Uterus (tissue), 2 donors: Measurements from ENCODE around the gene SNTB2.

Source experiments
- CTCF ChIP-seq, 4 experiments: fragments of 200-600 bp in 2 of 4; fragments of 450-650 bp in 2 of 4; sonication (generic) in 2 of 4; IDR thresholded peaks; one replicate each; pipeline ENCODE4 v1.5.1; 2016 to 2019; ENCODE audit warnings: antibody characterized with exemption in 4 of 4, mild to moderate bottlenecking in 2 of 4, moderate library complexity in 1 of 4
- POLR2A ChIP-seq, 2 donors: fragments of 450-650 bp; IDR thresholded peaks; one replicate each; pipeline ENCODE4 v1.6.1; 2016; ENCODE audit warnings: antibody characterized with exemption in 2 of 2, mild to moderate bottlenecking in 1 of 2, moderate library complexity in 1 of 2

GRCh38 chr16:69182730-69183416, 4.1 kb upstream of the SNTB2 start:
- TF ChIP-seq CTCF (IDR thresholded peaks at IDR 0.05) (no peak), POLR2A (IDR thresholded peaks at IDR 0.05) (no peak)
